Mesangial cell (primary cell): ENCODE results near the gene MANSC4. TPM values are rescaled to one million over a fixed set of nuclear protein-coding genes. Genes with fewer than 3 reads are reported as not detected.

Source experiments
- total RNA-seq: library from RNA; depleted of rRNA; stranded (reverse); fragments of >200 nt; gene quantifications from 2 replicates; pipeline ENCODE4 v1.2.3, GENCODE V29; 2015

Gene MANSC4
- total RNA-seq, result not detected in 2 replicates

GRCh38 chr12:27779920-27780611, at the start of gene MANSC4, which contains the start of gene KLHL42:
TSS of gene MANSC4 (minus strand) at chr12:27780236. CDS start at chr12:27771276, 8,960 bp downstream.
TSS of gene KLHL42 (plus strand) at chr12:27780233. CDS start at chr12:27780331, 98 bp downstream.

Other genes with a start within 250 kb of the MANSC4 start
- gene REP15, start 83.8 kb downstream of the MANSC4 start, total RNA-seq, result 0.25 and 1.1 TPM in 2 replicates
- gene MRPS35, start 69.4 kb downstream of the MANSC4 start, total RNA-seq, result 34.5 and 46.6 TPM in 2 replicates
- gene KLHL42, start within 50 bp of the MANSC4 start, total RNA-seq, result 13.9 and 17.7 TPM in 2 replicates
- gene PTHLH, start 192.5 kb upstream of the MANSC4 start, total RNA-seq, result 1.5 and 2.6 TPM in 2 replicates